Uterus (tissue), 4 donors: Measurements from ENCODE around the gene CD109. TPM values are rescaled to one million over a fixed set of nuclear protein-coding genes. Genes with fewer than 3 reads are reported as not detected.

Source experiments
- DNase-seq, 2 donors: peaks; one replicate each; pipeline ENCODE4 v3.0.0-alpha.2; 2019 to 2020
- H3K27ac ChIP-seq, 2 donors: fragments of 200-600 bp; sonication (generic); 1 replicate in 1 of 2; 2 replicates in 1 of 2; pipeline ENCODE4 v1.5.1; 2016 to 2018
- H3K27me3 ChIP-seq, 2 donors: fragments of 200-600 bp; sonication (generic); one replicate each; pipeline ENCODE4 v1.5.1; 2018 to 2019; ENCODE audit warnings: control low read depth in 1 of 2
- H3K36me3 ChIP-seq, 2 donors: fragments of 200-600 bp; sonication (generic); one replicate each; pipeline ENCODE4 v1.5.1; 2019; ENCODE audit warnings: control low read depth in 1 of 2
- H3K4me1 ChIP-seq, 2 donors: fragments of 200-600 bp; sonication (generic); one replicate each; pipeline ENCODE4 v1.5.1; 2018 to 2019; ENCODE audit warnings: control low read depth in 1 of 2
- H3K4me3 ChIP-seq, 2 donors: fragments of 200-600 bp; sonication (generic); 1 replicate in 1 of 2; 2 replicates in 1 of 2; pipeline ENCODE4 v1.5.1; 2018 to 2019; ENCODE audit warnings: mild to moderate bottlenecking in 1 of 2
- H3K9me3 ChIP-seq, 2 donors: fragments of 200-600 bp; sonication (generic); one replicate each; pipeline ENCODE4 v1.5.1; 2019; ENCODE audit warnings: control low read depth in 1 of 2
- POLR2A ChIP-seq, 2 donors: fragments of 450-650 bp; IDR thresholded peaks; one replicate each; pipeline ENCODE4 v1.6.1; 2016; ENCODE audit warnings: antibody characterized with exemption in 2 of 2, mild to moderate bottlenecking in 1 of 2, moderate library complexity in 1 of 2
- intact Hi-C: fragments of 100-400 bp; cut with DNase I; formaldehyde crosslinking; loops from one replicate; pipeline ENCODE4 v1.15.1; 2023; ENCODE audit warnings: low total_unique reads
- total RNA-seq, 4 donors: library from RNA; depleted of rRNA in 3 of 4; stranded (reverse); fragments of >200 nt in 3 of 4; gene quantifications; one replicate each; pipeline versions ENCODE4 v1.1.0 to v1.2.4, GENCODE V29; 2014 to 2023
- TF ChIP-seq, protein P1 (sequence below), 4 experiments: fragments of 200-600 bp in 2 of 4; fragments of 450-650 bp in 2 of 4; sonication (generic) in 2 of 4; IDR thresholded peaks; one replicate each; pipeline ENCODE4 v1.5.1; 2016 to 2019; ENCODE audit warnings: antibody characterized with exemption in 4 of 4, mild to moderate bottlenecking in 2 of 4, moderate library complexity in 1 of 4
- donor health status: DM: yes; HTN: yes; CAD: no.

Gene CD109
- total RNA-seq, 4 donors from 2014 or later, result 26.6 to 59.0 (median 36.8) TPM

DNA sequence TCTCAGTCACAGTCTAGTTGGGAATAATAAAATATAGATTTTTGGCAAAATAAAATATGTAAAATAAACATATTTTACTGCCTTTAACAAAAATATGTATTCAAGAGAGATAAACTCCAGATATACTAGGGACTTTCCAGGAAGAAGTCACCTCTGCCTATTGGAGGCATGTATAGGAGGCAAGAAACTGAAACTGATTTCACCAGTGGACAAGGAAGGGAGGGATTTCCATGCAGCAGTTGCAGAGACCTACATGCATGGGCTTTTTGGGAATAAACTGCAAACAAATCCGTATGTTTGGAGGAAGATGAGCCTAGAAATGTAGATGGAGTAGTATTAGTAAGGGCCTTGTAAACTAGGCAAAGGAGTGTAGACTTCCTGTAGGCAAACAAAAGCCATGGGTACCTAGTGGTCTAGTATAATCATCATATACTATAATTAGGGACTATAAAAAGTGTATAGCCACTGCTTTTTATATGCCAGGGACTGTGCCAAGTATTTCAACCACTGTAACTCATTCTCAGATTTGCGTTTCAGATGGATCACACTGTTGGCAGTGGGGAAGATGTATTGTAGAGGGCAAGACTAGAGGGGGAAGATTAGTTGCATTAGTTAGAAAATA is 38.9 kb downstream of the CD109 start:
- Histone ChIP-seq H3K4me1 (no peaks in the 10 kb centered on the region), H3K36me3 (no peaks in the 10 kb centered on the region), H3K9me3 (no peaks in the 10 kb centered on the region), H3K27ac (no peak overlapping the region), H3K27me3 (no peaks in the 10 kb centered on the region), H3K4me3 (no peak overlapping the region)
- no peak for DNase-seq
- TF ChIP-seq POLR2A (IDR thresholded peaks at IDR 0.05), result no peak
- TF ChIP-seq, protein P1, sequence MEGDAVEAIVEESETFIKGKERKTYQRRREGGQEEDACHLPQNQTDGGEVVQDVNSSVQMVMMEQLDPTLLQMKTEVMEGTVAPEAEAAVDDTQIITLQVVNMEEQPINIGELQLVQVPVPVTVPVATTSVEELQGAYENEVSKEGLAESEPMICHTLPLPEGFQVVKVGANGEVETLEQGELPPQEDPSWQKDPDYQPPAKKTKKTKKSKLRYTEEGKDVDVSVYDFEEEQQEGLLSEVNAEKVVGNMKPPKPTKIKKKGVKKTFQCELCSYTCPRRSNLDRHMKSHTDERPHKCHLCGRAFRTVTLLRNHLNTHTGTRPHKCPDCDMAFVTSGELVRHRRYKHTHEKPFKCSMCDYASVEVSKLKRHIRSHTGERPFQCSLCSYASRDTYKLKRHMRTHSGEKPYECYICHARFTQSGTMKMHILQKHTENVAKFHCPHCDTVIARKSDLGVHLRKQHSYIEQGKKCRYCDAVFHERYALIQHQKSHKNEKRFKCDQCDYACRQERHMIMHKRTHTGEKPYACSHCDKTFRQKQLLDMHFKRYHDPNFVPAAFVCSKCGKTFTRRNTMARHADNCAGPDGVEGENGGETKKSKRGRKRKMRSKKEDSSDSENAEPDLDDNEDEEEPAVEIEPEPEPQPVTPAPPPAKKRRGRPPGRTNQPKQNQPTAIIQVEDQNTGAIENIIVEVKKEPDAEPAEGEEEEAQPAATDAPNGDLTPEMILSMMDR (IDR thresholded peaks at IDR 0.05), result no peak
- intact Hi-C loops, result loop anchor here (5.0 kb wide), 1 partner anchor 58 kb away; no protein-coding TSS in a partner anchor

DNA sequence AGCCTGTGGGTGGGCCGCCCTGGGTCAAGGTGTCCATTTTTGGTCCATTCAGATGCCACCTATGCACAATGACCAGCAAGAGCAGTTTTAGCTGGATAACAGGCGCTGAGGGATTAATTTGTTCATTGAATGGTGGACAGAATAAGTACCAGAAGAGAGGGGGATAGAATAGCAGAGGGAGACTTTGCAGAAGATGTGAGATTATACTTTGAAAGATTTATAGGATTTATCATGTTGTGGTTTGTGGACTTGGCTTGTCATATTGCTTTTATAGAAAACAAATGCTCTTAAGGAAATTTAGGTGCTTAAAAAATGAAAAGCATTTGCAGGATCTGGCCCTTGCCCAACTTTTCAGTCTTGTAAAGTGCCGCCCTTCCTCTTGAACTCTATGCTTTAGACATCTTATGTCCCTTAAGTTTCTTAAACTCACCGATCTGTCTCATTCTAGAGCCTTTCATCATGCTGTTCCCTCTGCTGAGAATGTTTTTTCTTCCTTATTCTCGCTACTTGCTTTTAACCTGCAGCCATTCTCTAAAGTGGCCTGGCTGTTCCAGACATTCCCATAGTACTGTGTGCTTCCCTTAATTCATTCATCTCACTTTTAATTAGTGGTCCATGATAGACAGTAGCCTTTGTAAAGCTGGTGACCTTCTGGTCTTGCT is 42.5 kb downstream of the CD109 start:
- Histone ChIP-seq H3K36me3 (no peaks in the 10 kb centered on the region), H3K4me1 (peaks cover 0 to under 1% of the 10 kb centered on the region in 2 donors), H3K27ac (peak overlapping the region; percentile 33 to 56), H3K4me3 (no peak overlapping the region), H3K9me3 (no peaks in the 10 kb centered on the region), H3K27me3 (no peaks in the 10 kb centered on the region)
- TF ChIP-seq POLR2A (IDR thresholded peaks at IDR 0.05), result no peak
- TF ChIP-seq, protein P1 (IDR thresholded peaks at IDR 0.05), result no peak
- intact Hi-C loops, result no loop called here
- no peak for DNase-seq

DNA sequence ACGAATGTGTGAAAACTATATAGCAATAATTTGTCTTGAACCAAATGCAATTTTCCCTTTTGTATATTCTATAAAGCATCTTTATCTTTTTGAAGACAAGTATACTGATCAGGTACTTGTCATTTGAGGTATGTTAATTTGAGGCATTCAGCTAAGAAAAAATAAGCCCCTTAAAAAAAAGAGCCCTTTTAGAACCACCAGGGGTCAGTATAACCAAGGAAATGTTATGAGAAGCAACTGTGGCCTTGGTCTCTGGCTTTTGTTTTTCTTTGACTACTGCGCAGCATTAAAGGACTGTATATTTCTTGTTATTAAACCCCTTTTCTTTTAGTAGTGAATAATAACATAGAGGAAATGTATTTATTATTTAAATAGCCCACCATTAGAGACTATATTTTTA is 43.1 kb downstream of the CD109 start:
- TF ChIP-seq POLR2A (IDR thresholded peaks at IDR 0.05), result no peak
- TF ChIP-seq, protein P1 (IDR thresholded peaks at IDR 0.05), result peak; percentile 80 to 89 (median 84)
- H3K36me3 ChIP-seq, result no peaks in the 10 kb centered on the region
- intact Hi-C loops, result no loop called here
- no peaks in the 10 kb centered on the region for H3K27me3 ChIP-seq
- no peak for DNase-seq
- H3K4me3 ChIP-seq, result no peak overlapping the region
- peak overlapping the region; percentile 33 to 56 for H3K27ac ChIP-seq
- H3K9me3 ChIP-seq, result no peaks in the 10 kb centered on the region
- peaks cover 0 to 3% of the 10 kb centered on the region in 2 donors for H3K4me1 ChIP-seq

DNA sequence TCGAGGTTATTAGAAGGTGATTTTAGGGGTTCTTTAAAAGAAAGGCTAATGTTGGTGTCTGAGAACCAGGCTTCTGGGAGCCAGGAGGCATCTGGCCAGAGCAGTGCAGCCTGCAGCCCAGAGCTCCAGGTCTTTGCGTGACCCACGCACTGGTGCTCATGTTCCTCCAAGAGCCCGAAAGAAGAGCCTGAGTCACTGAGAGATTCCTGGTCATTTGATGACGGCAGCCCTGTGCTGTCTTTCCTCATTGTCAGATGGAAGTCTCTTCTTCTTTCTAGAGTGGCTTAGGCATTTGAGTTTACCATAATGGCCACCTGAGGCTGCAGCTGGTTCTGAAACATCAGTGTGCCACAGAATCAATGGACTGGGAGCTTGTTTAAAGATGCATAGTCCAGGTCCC is 46.4 kb downstream of the CD109 start:
- no peaks in the 10 kb centered on the region for H3K36me3 ChIP-seq
- H3K4me1 ChIP-seq, result peaks cover 0 to 3% of the 10 kb centered on the region in 2 donors
- DNase-seq, result no peak
- intact Hi-C loops, result no loop called here
- H3K27ac ChIP-seq, result no peak overlapping the region
- H3K27me3 ChIP-seq, result no peaks in the 10 kb centered on the region
- H3K9me3 ChIP-seq, result no peaks in the 10 kb centered on the region
- no peak for TF ChIP-seq POLR2A (IDR thresholded peaks at IDR 0.05)
- TF ChIP-seq, protein P1 (IDR thresholded peaks at IDR 0.05), result no peak
- no peak overlapping the region for H3K4me3 ChIP-seq

DNA sequence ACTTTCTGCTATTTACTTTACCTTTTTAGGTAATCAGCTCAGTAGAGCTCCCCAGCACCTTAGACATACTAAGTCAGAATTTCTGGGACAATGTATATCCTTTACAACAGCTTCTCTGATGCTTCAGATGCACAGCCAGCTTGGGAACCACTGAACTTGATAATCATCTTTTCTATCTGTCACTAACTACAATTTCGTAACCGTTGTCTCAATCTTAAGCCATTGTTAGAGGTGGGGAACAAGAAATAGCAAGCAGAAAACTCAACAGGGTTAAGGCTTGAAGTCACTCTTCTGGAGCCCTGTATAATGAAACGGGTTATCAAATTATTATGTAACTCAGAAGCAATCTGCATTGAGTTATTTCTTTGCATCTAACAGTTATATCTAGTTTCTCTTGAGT is 47.1 kb downstream of the CD109 start:
- H3K4me3 ChIP-seq, result no peak overlapping the region
- DNase-seq, result no peak
- intact Hi-C loops, result no loop called here
- H3K27ac ChIP-seq, result peak overlapping the region in 1 of 2 donors; percentile 1
- H3K27me3 ChIP-seq, result no peaks in the 10 kb centered on the region
- no peaks in the 10 kb centered on the region for H3K9me3 ChIP-seq
- peaks cover 0 to 3% of the 10 kb centered on the region in 2 donors for H3K4me1 ChIP-seq
- no peaks in the 10 kb centered on the region for H3K36me3 ChIP-seq
- TF ChIP-seq POLR2A (IDR thresholded peaks at IDR 0.05), result no peak
- TF ChIP-seq, protein P1 (IDR thresholded peaks at IDR 0.05), result no peak
